K562 (cell line): ENCODE data around the gene PRKCE. TPM values are rescaled to one million over a fixed set of nuclear protein-coding genes. Genes with fewer than 3 reads are reported as not detected.

Experiments used
- ATAC-seq: fragments of 200-7000 bp; cut with Tn5 transposase; 3 replicates; pipeline ENCODE4 v1.9.1; 2020; ENCODE audit warnings: moderate library complexity
- BruUV-seq: library from RNA; stranded (reverse); fragments of 400-500 nt; replicated peaks from 2 replicates; lab custom pipeline; 2021; lab: Mats Ljungman, UMichigan
- CTCF ChIA-PET: fragments of 300-600 bp; formaldehyde crosslinking; extraction: SDS; loops from one replicate; lab custom pipeline; 2021; ENCODE audit warnings: low intra/inter-chr PET ratio; lab: Yijun Ruan, JAX
- POLR2A ChIA-PET: fragments of 300-600, 350-650 bp; sonication (Branson Sonifier 250); formaldehyde crosslinking; extraction: SDS; loops from one replicate; lab custom pipeline; 2021; ENCODE audit warnings: antibody characterized with exemption, inconsistent platforms; lab: Yijun Ruan, JAX
- DNase-seq, 4 experiments: peaks; one replicate each; pipeline versions ENCODE4 v3.0.0 to v3.0.0-alpha.2; 2011 to 2018; ENCODE audit warnings: low spot score in 3 of 4, mixed read lengths in 3 of 4; ENCODE audit errors: extremely low read depth in 1 of 4
- FAIRE-seq: peaks from 2 replicates; lab custom pipeline; 2011; peaks lifted over from hg19 to GRCh38; lab: Jason Lieb, UNC
- H2AFZ ChIP-seq: 2 replicates; pipeline ENCODE4 v1.6.0; 2011; ENCODE audit warnings: low read depth, low read length, control low read depth, inconsistent platforms
- H3K27ac ChIP-seq: fragments of 200-600 bp; 3 replicates; pipeline ENCODE4 v1.8.0; 2011; ENCODE audit warnings: low read depth, mild to moderate bottlenecking, control low read depth, inconsistent platforms, low read length, moderate library complexity, mixed read lengths; ENCODE audit errors: extremely low read depth
- H3K27me3 ChIP-seq, 2 experiments: fragments of 300-600 bp in 1 of 2; 2 replicates in 1 of 2; 3 replicates in 1 of 2; pipeline versions ENCODE4 v1.6.0 to v1.8.0; 2011; ENCODE audit warnings: inconsistent platforms in 2 of 2, low read length in 2 of 2, mild to moderate bottlenecking in 1 of 2, mixed read lengths in 1 of 2, moderate library complexity in 1 of 2; ENCODE audit not compliant: control insufficient read depth in 2 of 2, insufficient read depth in 2 of 2
- H3K36me3 ChIP-seq: fragments of 300-600 bp; 3 replicates; pipeline ENCODE4 v1.8.0; 2011; ENCODE audit warnings: mild to moderate bottlenecking, low read length, inconsistent platforms; ENCODE audit not compliant: control insufficient read depth, insufficient read depth
- H3K4me1 ChIP-seq, 2 experiments: fragments of 200-600 bp in 1 of 2; replicated peaks in 1 of 2; 2 replicates in 1 of 2; 3 replicates in 1 of 2; pipeline versions ENCODE4 v1.5.1 to v1.8.0; 2011; ENCODE audit warnings: inconsistent platforms in 2 of 2, low read length in 2 of 2, mild to moderate bottlenecking in 1 of 2, mixed read lengths in 1 of 2, moderate library complexity in 1 of 2; ENCODE audit not compliant: control insufficient read depth in 2 of 2, insufficient read depth in 2 of 2
- H3K4me2 ChIP-seq: 2 replicates; pipeline ENCODE4 v1.6.1; 2011; ENCODE audit warnings: low read length, control low read depth, inconsistent platforms, mixed read lengths; ENCODE audit not compliant: insufficient read depth
- H3K4me3 ChIP-seq: fragments of 200-600 bp; sonication (generic), shearing (Covaris generic); 2 replicates; pipeline ENCODE4 v1.5.1; 2016; ENCODE audit warnings: control low read depth, inconsistent platforms
- H3K79me2 ChIP-seq: fragments of 200-600 bp; 3 replicates; pipeline ENCODE4 v1.8.0; 2011; ENCODE audit warnings: low read length, inconsistent platforms; ENCODE audit not compliant: control insufficient read depth, insufficient read depth
- H3K9ac ChIP-seq, 2 experiments: 2 replicates each; pipeline versions ENCODE4 v1.6.0 to v1.6.1; 2011; ENCODE audit warnings: low read depth in 2 of 2, low read length in 2 of 2, control low read depth in 1 of 2, inconsistent platforms in 1 of 2, mild to moderate bottlenecking in 1 of 2, mixed read lengths in 1 of 2; ENCODE audit not compliant: insufficient read depth in 1 of 2
- H3K9me1 ChIP-seq: one replicate; pipeline ENCODE4 v1.6.0; 2011; ENCODE audit warnings: inconsistent platforms, mild to moderate bottlenecking, low read length, moderate library complexity; ENCODE audit not compliant: control insufficient read depth, insufficient read depth
- H3K9me3 ChIP-seq: replicated peaks from 2 replicates; pipeline ENCODE4 v1.5.1; 2011; ENCODE audit warnings: low read depth, low read length, inconsistent platforms; ENCODE audit not compliant: control insufficient read depth, insufficient read depth
- H4K20me1 ChIP-seq: replicated peaks from 2 replicates; pipeline ENCODE4 v1.6.1; 2011; ENCODE audit warnings: low read length, inconsistent platforms, mixed read lengths; ENCODE audit not compliant: control insufficient read depth, insufficient read depth
- CTCFL ChIP-seq: IDR thresholded peaks from 2 replicates; pipeline ENCODE4 v1.6.1; 2011; ENCODE audit warnings: borderline replicate concordance, low read depth, mild to moderate bottlenecking, moderate library complexity, low read length; ENCODE audit not compliant: insufficient read depth, poor library complexity, severe bottlenecking
- ELF4 ChIP-seq: fragments of 450-650 bp; formaldehyde crosslinking; IDR thresholded peaks from 2 replicates; pipeline ENCODE4 v1.4.0; 2022; ENCODE audit warnings: missing genetic modification characterization
- NCOA4 ChIP-seq: fragments of 450-650 bp; IDR thresholded peaks from 2 replicates; pipeline ENCODE4 v1.6.1; 2018; ENCODE audit warnings: mild to moderate bottlenecking; ENCODE audit not compliant: partially characterized antibody
- SFPQ ChIP-seq: fragments of 200-400 bp; formaldehyde crosslinking; IDR thresholded peaks from 2 replicates; pipeline ENCODE4 v1.6.1; 2017; ENCODE audit warnings: mild to moderate bottlenecking, low read depth, low read length, moderate library complexity
- SMAD1 ChIP-seq: fragments of 150-350 bp; IDR thresholded peaks from 2 replicates; pipeline ENCODE4 v1.6.1; 2014; ENCODE audit warnings: low read length, low read depth; ENCODE audit not compliant: partially characterized antibody
- ZNF586 ChIP-seq: fragments of 450-650 bp; formaldehyde crosslinking; conservative IDR thresholded peaks from 2 replicates; pipeline ENCODE4 v1.4.0; 2020; ENCODE audit warnings: mild to moderate bottlenecking, moderate library complexity
- WGBS: fragments of 100-300 bp; shearing (Covaris generic); methylation state at CpG from one replicate; pipeline ENCODE4 v1.1.6; 2016; ENCODE audit warnings: low coverage, mixed read lengths; ENCODE audit not compliant: insufficient coverage; ENCODE audit errors: missing lambda C conversion rate; 5-methylcytosine and 5-hydroxymethylcytosine counted together
- in situ Hi-C: fragments of 300-500 bp; cut with MboI; formaldehyde crosslinking; loops from 4 replicates; pipeline ENCODE4 v1.15.0; 2018; ENCODE audit warnings: inconsistent platforms, mixed read lengths
- intact Hi-C: fragments of 100-400 bp; cut with micrococcal nuclease; formaldehyde crosslinking; loops from 2 replicates; pipeline ENCODE4 v1.14.2; 2022
- polyA plus RNA-seq, 8 experiments: library from polyadenylated mRNA; depleted of rRNA in 4 of 8; stranded (reverse) in 5 of 8; unstranded in 3 of 8; fragments of >200 nt; fragmentation: Nextera tagmentation in 2 of 8; fragmentation: Illumina TruSeq in 1 of 8; extraction: Ambion mirVana in 2 of 8; extraction: Trizol in 1 of 8; gene quantifications; 2 replicates each; pipeline versions ENCODE4 v1.2.1 to v1.2.3, GENCODE V29; 2011 to 2014; ENCODE audit warnings: inconsistent platforms in 1 of 8, missing spikeins in 1 of 8
- total RNA-seq, 7 experiments: library from RNA; depleted of rRNA in 6 of 7; stranded (reverse); fragments of >200 nt in 6 of 7; fragmentation: Illumina TruSeq in 2 of 7; extraction: Trizol in 2 of 7; gene quantifications; 2 replicates each; pipeline versions ENCODE4 v1.2.1 to v1.2.3, GENCODE V29; 2011 to 2021; ENCODE audit warnings: low replicate concordance in 1 of 7
- TF ChIP-seq, protein P1 (sequence below): sonication (generic); formaldehyde crosslinking; IDR thresholded peaks from 2 replicates; pipeline ENCODE4 v1.8.0; 2022; ENCODE audit warnings: mild to moderate bottlenecking, missing genetic modification reagents

PRKCE gene
- total and polyA plus RNA-seq, 9 of the 15 experiments (the other 6 are each of a cell fraction or from before 2014, with no cell fraction given) = 0.06 to 1.0 (median 0.22) TPM; not detected in 1

DNA sequence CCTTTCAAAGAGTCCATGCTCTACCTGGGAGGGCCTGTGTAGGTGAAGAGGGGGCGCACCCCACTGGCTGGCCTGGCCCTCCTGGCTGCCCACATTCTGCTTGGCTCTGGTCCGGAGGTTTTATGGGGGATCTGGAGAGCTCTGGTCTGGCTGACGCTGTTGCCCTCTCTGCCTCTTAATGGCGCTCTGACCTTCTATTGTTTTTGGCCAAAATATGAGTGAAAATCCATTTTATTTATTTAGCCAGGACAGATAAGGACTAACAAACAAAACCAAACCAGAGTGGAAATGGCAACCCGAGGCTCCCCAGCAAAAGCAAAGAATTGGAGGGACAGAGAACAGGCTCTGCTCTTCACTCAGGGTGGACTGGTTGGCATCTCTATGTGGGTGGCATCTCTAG is 45.7 kb downstream of the PRKCE start:
- no peaks in the 10 kb centered on the region for H3K9me1 ChIP-seq
- H3K9me3 ChIP-seq = no peaks in the 10 kb centered on the region
- no peak overlapping the region for H3K27ac ChIP-seq
- DNase-seq = no peak
- no peaks in the 10 kb centered on the region for H3K4me1 ChIP-seq
- no peaks in the 10 kb centered on the region for H3K79me2 ChIP-seq
- H3K9ac ChIP-seq = no peak overlapping the region
- intact Hi-C loops (no loop called here), in situ Hi-C loops (no loop called here)
- ATAC-seq = no peak
- no peak overlapping the region for H3K4me2 ChIP-seq
- CTCF ChIA-PET = no interaction called here
- H3K27me3 ChIP-seq = peaks cover 7 to 59% of the 10 kb centered on the region in 2 experiments
- no peak for FAIRE-seq
- no TSS peak for BruUV-seq
- WGBS = 1% methylated on average over 5 of the region's 5 CpGs
- no peaks in the 10 kb centered on the region; the same call in 1 of the 2 replicates for H4K20me1 ChIP-seq
- TF ChIP-seq NCOA4 = no peak
- no peak for TF ChIP-seq ZNF586
- TF ChIP-seq CTCFL = no peak
- TF ChIP-seq SFPQ = no peak
- no peak for TF ChIP-seq SMAD1
- TF ChIP-seq, protein P1, sequence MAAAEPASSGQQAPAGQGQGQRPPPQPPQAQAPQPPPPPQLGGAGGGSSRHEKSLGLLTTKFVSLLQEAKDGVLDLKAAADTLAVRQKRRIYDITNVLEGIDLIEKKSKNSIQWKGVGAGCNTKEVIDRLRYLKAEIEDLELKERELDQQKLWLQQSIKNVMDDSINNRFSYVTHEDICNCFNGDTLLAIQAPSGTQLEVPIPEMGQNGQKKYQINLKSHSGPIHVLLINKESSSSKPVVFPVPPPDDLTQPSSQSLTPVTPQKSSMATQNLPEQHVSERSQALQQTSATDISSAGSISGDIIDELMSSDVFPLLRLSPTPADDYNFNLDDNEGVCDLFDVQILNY (CRISPR knock-in tag) = no peak
- no peak for TF ChIP-seq ELF4 (CRISPR knock-in tag)
- no peak overlapping the region for H2AFZ ChIP-seq
- no peaks in the 10 kb centered on the region for H3K36me3 ChIP-seq
- no peak overlapping the region for H3K4me3 ChIP-seq
- POLR2A ChIA-PET = interaction anchor here (0.6 kb wide), 1 partner anchor 13 kb away, joined by 3 read pairs; no protein-coding TSS in a partner anchor
